Measurements from ENCODE around the gene SLC37A1. TPM values are rescaled to one million over a fixed set of nuclear protein-coding genes. Genes with fewer than 3 reads are reported as not detected.
"Not testable (repeated sequence)": the region's sequence is repeated elsewhere in the genome, so short reads cannot be mapped to it uniquely, and the experiment has no call there.

The SLC37A1 gene
- total RNA-seq, 2 donors from 2014 or later = 6.6 to 9.6 TPM

DNA sequence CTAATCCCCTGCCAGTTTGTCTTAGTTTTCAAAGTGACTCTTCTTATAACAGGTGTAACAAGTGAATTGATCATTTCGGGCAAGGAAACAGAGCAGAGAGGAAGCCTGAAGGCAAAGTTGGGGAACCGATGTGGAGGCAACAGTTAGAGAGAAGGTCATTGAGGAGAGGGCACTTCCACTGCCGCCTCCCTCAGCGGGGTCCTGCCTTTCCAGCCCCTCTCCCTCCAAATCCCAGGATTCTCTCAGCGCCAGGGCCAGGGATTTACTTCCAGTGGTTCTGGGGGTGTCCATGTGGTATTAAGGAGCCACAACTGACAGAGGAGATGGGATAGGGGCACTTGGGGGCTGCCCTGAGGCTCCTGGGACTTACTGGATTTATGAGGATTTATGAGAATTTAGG is 100.1 kb downstream of the SLC37A1 start:
- no peaks in the 10 kb centered on the region for H3K4me1 ChIP-seq (ENCODE audit: control insufficient read depth in 1 of 2, low read depth in 2 of 2)
- no peak overlapping the region for H3K4me3 ChIP-seq
- no peak overlapping the region for H3K27ac ChIP-seq
- H3K9me3 ChIP-seq = peaks cover 5% of the 10 kb centered on the region
- TF ChIP-seq, protein P1, sequence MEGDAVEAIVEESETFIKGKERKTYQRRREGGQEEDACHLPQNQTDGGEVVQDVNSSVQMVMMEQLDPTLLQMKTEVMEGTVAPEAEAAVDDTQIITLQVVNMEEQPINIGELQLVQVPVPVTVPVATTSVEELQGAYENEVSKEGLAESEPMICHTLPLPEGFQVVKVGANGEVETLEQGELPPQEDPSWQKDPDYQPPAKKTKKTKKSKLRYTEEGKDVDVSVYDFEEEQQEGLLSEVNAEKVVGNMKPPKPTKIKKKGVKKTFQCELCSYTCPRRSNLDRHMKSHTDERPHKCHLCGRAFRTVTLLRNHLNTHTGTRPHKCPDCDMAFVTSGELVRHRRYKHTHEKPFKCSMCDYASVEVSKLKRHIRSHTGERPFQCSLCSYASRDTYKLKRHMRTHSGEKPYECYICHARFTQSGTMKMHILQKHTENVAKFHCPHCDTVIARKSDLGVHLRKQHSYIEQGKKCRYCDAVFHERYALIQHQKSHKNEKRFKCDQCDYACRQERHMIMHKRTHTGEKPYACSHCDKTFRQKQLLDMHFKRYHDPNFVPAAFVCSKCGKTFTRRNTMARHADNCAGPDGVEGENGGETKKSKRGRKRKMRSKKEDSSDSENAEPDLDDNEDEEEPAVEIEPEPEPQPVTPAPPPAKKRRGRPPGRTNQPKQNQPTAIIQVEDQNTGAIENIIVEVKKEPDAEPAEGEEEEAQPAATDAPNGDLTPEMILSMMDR (IDR thresholded peaks at IDR 0.05) = no peak
- ATAC-seq (ENCODE audit: insufficient number of reproducible peaks, low FRiP score, low read depth) (no peak), DNase-seq (ENCODE audit: low spot score) (no peak)
- H3K36me3 ChIP-seq = no peaks in the 10 kb centered on the region
- no peaks in the 10 kb centered on the region for H3K27me3 ChIP-seq (replicated peaks; ENCODE audit: insufficient read depth)

DNA sequence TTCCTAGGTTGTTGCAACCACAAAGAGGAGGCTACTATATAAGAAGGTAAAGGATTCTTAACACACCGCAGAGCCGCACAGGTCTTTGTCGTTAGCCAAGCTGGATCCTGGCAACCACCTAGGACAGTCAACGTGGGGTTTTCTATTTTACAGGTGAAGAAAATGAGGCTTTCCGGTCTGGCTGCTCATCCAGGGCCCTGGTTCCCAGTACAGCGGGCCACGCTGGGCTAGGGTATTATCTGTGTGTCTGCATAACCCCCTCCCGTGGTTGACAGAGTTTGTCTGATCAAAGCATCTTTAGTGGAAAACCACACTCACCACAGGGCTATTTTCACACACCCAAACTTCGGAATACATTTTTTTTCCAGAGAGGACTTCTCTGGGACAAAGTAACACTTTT is 100.7 kb downstream of the SLC37A1 start:
- Histone ChIP-seq H3K27me3 (replicated peaks; ENCODE audit: insufficient read depth) (peaks cover 4% of the 10 kb centered on the region), H3K4me1 (ENCODE audit: control insufficient read depth in 1 of 2, low read depth in 2 of 2) (no peaks in the 10 kb centered on the region), H3K4me3 (no peak overlapping the region), H3K27ac (no peak overlapping the region), H3K9me3 (peaks cover 5% of the 10 kb centered on the region), H3K36me3 (no peaks in the 10 kb centered on the region)
- TF ChIP-seq, protein P1 (IDR thresholded peaks at IDR 0.05) = no peak
- ATAC-seq (ENCODE audit: insufficient number of reproducible peaks, low FRiP score, low read depth) (no peak), DNase-seq (ENCODE audit: low spot score) (no peak)

DNA sequence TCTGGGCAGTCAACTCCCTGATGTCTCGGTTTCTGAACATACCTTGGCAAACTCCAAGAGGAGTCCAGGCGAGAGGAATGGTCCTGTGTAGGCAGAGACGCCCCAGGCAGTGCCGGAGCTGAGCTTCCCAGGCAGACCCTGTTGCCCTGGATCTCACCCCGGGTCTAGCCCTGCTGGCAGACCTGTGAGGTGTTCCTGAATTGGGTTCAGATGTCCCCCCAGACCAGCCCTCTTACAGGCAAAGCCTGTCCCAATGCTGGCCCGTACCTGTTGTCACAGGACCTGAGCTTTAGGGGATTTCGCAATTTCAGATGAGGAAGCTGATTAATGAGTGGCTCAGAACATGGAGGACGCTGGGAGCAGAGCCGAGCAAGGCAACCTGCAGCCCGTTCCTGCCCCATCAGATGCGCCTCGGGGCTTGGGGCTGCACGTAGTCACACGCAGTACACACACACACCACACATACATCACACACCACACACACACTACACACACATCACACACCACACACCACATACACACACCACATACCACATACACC is 101.2 kb downstream of the SLC37A1 start:
- Histone ChIP-seq H3K27me3 (replicated peaks; ENCODE audit: insufficient read depth) (peaks cover 4% of the 10 kb centered on the region), H3K4me3 (no peak overlapping the region), H3K9me3 (peaks cover 5% of the 10 kb centered on the region), H3K4me1 (ENCODE audit: control insufficient read depth in 1 of 2, low read depth in 2 of 2) (no peaks in the 10 kb centered on the region), H3K36me3 (no peaks in the 10 kb centered on the region), H3K27ac (no peak overlapping the region)
- DNase-seq (ENCODE audit: low spot score) = no peak
- TF ChIP-seq, protein P1 (IDR thresholded peaks at IDR 0.05) = no peak
- ATAC-seq (ENCODE audit: insufficient number of reproducible peaks, low FRiP score, low read depth) = no peak

DNA sequence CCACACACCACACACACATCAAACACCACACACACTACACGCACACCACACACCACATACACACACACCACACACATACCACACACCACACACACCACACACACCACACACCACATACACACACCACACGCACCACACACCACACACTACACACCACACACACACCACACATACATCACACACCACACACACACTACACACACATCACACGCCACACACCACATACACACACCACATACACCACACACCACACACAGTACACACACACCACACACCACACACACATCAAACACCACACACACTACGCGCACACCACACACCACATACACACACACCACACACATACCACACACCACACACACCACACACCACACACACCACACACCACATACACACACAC is 101.7 kb downstream of the SLC37A1 start:
- DNase-seq (ENCODE audit: low spot score); H3K9me3 ChIP-seq; H3K27me3 ChIP-seq (replicated peaks; ENCODE audit: insufficient read depth); H3K4me1 ChIP-seq (ENCODE audit: control insufficient read depth in 1 of 2, low read depth in 2 of 2); H3K27ac ChIP-seq; H3K36me3 ChIP-seq; ATAC-seq (ENCODE audit: insufficient number of reproducible peaks, low FRiP score, low read depth); H3K4me3 ChIP-seq: not testable (repeated sequence)

DNA sequence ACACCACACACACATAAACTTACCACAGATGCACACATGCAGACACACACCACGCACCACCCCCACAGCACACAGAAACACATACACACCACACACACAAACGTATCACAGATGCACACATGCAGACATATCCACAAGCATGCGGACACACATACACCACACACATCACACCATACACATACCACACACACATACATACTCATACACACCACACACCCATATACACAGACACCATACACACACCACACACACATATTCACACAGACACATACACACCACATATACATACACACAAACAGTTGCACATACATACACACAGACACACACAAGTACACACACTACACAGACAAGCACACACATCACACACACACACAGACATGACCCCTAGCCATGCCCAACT is 102.3 kb downstream of the SLC37A1 start:
- H3K4me3 ChIP-seq = no peak overlapping the region
- no peaks in the 10 kb centered on the region for H3K36me3 ChIP-seq
- H3K27ac ChIP-seq = no peak overlapping the region
- ATAC-seq (ENCODE audit: insufficient number of reproducible peaks, low FRiP score, low read depth) (no peak), DNase-seq (ENCODE audit: low spot score) (no peak)
- H3K27me3 ChIP-seq (replicated peaks; ENCODE audit: insufficient read depth) = peaks cover 4% of the 10 kb centered on the region
- TF ChIP-seq, protein P1 (IDR thresholded peaks at IDR 0.05) = no peak
- H3K9me3 ChIP-seq = peaks cover 5% of the 10 kb centered on the region
- H3K4me1 ChIP-seq (ENCODE audit: control insufficient read depth in 1 of 2, low read depth in 2 of 2) = no peaks in the 10 kb centered on the region

DNA sequence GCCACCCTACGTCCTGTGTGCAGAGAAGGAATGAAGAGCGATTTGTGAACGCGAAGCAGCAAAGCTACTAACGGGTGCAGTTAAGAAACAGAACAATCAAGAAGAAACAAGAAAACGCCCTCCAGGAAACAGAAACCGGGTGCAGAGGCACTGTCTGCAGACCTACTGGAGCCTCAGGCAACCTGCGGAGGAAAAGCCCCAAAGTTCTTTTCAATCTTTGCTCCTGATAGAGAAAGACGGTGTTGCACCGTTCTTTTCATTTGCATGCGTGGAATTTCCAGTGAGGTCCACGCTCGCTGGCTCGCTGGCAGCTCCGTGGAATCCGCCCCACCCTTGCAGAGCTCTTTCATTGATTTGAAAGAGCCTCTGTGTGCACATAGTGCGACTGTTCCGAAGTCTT is 102.8 kb downstream of the SLC37A1 start:
- H3K9me3 ChIP-seq = peaks cover 5% of the 10 kb centered on the region
- no peak overlapping the region for H3K27ac ChIP-seq
- peaks cover 4% of the 10 kb centered on the region for H3K27me3 ChIP-seq (replicated peaks; ENCODE audit: insufficient read depth)
- no peaks in the 10 kb centered on the region for H3K4me1 ChIP-seq (ENCODE audit: control insufficient read depth in 1 of 2, low read depth in 2 of 2)
- ATAC-seq (ENCODE audit: insufficient number of reproducible peaks, low FRiP score, low read depth) (no peak), DNase-seq (ENCODE audit: low spot score) (no peak)
- no peak overlapping the region for H3K4me3 ChIP-seq
- H3K36me3 ChIP-seq = no peaks in the 10 kb centered on the region
- TF ChIP-seq, protein P1 (IDR thresholded peaks at IDR 0.05) = no peak

Measured in thoracic aorta (tissue), 2 donors.